ENCODE measurements around the gene ARHGAP15.
A peak's percentile ranks its signal among the peaks of the same experiment; 100 is the strongest.

Gene ARHGAP15

DNA sequence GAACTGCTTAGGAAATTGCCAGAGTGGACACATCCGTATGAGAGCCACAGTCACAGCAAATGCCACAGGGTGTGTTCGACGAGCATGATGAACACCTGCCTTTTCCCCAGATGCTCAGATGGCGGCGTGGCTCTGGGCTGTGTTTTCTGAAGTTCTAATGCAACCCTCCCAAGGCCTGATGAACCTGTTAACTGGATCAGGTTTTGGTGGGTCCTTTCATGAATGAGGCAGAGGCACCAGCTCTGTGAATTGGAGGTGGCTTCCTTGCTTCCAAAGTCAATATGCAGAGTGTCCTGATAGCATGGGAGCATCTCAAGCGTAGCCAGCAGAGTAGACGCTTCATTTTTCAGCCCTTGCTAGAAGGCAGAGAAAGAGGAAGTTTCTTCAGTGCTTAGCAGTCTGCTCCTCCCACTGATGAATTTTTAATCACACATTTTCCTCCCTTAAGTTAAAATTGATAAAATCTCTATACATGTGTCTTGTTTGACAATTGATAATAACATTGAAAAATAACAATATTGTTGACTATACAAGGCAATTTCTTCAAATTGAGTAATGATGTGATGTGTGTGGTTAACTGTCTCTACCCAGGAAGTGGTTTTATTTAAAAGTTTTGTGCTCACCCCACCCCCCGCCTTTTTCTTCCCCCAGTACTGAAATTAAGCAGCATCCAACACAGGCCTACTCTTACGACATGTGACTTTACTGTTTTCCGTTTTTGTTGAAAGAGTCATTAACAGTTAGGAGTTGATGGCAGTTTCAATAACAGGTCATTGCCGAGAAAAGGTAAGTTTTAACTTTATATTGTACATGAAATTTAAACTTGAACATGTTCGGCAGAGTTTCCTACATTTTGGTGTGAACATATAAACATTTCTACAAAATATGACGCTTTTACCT is at the start of gene ARHGAP15:
TSS of gene ARHGAP15 (plus strand) at position 739 of the 900 bp plus-strand sequence.
- no peak within 1 kb of the TSS for H3K4me3 ChIP-seq (replicated peaks in 1 of 2; ENCODE audit: low read depth in 2 of 2, low read length in 2 of 2)
- DNase-seq (ENCODE audit: low read depth in 2 of 2): no peak
- TF ChIP-seq, protein P1, sequence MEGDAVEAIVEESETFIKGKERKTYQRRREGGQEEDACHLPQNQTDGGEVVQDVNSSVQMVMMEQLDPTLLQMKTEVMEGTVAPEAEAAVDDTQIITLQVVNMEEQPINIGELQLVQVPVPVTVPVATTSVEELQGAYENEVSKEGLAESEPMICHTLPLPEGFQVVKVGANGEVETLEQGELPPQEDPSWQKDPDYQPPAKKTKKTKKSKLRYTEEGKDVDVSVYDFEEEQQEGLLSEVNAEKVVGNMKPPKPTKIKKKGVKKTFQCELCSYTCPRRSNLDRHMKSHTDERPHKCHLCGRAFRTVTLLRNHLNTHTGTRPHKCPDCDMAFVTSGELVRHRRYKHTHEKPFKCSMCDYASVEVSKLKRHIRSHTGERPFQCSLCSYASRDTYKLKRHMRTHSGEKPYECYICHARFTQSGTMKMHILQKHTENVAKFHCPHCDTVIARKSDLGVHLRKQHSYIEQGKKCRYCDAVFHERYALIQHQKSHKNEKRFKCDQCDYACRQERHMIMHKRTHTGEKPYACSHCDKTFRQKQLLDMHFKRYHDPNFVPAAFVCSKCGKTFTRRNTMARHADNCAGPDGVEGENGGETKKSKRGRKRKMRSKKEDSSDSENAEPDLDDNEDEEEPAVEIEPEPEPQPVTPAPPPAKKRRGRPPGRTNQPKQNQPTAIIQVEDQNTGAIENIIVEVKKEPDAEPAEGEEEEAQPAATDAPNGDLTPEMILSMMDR (IDR thresholded peaks at IDR 0.05; ENCODE audit: low read depth, low read length): no peak

DNA sequence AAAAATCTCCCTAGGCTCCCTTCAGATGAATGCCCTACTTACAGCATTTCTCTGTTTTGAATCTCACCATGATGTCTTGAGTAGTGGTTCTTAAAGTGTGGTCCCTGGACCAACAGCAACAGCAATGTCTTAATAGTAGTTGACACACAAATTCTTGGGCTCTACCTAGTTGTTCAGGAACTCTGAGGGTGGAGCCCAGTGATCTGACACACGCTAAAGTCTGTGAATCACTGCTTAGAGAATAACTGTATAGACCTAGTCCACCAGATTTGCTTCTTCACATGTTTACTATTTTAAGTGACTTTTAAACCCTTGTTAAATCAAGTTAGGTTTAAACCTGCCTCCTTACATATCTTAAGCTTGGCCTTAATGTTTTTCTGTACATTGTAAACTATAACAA is 47.6 kb upstream of the ARHGAP15 start:
- TF ChIP-seq, protein P1 (IDR thresholded peaks at IDR 0.05; ENCODE audit: low read depth, low read length): no peak

DNA sequence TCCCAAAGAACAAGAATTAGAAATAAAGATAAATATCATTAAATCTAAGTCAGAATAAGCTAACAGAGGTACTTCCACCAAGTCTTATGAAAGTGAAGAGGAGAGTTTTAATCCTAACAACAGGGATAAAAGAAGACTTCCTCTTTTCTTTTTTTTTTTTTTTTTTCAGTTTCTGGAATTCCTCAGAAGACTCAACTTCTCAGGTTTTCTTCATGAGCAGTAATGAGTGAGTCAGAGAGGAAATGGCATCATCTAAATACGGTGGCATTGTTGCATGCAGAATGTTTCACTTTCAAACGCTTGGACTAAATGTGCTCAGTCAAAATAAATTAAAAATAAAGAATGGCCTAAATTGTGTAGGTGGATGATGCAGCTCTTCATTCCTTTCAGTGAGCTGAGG is 45.6 kb upstream of the ARHGAP15 start:
- DNase-seq (ENCODE audit: low read depth in 2 of 2): peak; percentile 68 to 88

More for the DNA sequence above, 47.6 kb upstream of the ARHGAP15 start:
- DNase-seq (ENCODE audit: low read depth in 2 of 2): peak in 1 of 2 donors; percentile 21
- no peak overlapping the region for H3K4me3 ChIP-seq (replicated peaks in 1 of 2; ENCODE audit: low read depth in 2 of 2, low read length in 2 of 2)

DNA sequence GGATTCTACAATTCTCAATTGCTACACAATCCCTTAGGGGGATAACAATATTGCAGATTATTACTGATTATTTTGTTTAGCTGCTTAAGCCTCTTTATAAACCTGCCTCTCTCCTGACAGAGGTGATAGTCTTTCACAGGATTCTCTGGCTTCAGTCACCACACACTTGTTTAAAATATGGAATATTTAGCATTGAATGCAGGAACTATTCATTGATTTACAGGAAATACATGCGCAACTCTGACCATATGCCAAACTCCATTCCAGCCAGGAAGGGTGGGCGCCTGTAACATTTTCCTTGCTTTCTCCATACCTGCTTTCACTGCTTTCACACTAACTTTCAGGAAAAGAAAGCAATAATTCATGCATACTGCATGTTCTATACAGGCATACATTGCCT is 44.8 kb upstream of the ARHGAP15 start:
- no peak overlapping the region for H3K4me3 ChIP-seq (replicated peaks in 1 of 2; ENCODE audit: low read depth in 2 of 2, low read length in 2 of 2)

More for the DNA sequence above, 45.6 kb upstream of the ARHGAP15 start:
- TF ChIP-seq, protein P1 (IDR thresholded peaks at IDR 0.05; ENCODE audit: low read depth, low read length): no peak
- no peak overlapping the region for H3K4me3 ChIP-seq (replicated peaks in 1 of 2; ENCODE audit: low read depth in 2 of 2, low read length in 2 of 2)

DNA sequence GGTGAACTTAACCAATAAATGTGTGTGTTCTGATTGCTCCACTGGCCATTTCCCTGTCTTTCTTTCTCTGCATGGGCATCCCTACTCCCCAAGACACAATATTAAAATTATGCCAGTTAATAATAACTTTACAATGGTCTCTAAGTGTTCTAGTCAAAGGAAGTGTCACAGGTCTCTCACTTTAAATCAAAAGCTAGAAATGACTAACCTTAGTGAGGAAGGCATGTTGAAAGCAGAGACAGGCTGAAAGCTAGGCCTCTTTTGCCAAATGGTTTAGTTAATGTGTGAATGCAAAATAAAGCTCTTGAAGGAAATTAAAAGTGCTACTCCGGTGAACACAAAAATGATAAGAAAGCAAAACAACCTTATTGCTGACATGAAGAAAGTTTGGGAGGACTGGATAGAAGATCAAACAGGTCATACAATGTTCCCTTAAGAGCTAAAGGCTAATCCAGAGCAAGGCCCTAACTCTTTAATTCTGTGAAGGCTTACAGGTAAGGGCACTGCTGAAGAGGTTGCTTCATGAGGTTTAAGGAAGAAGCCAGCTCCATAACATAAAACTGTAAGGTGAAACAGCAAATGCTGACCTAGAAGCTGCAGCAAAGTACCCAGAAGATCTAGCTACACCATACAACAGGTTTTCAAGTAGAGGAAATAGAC is 44.0 kb upstream of the ARHGAP15 start:
- H3K4me3 ChIP-seq (replicated peaks in 1 of 2; ENCODE audit: low read depth in 2 of 2, low read length in 2 of 2): no peak overlapping the region
- TF ChIP-seq, protein P1 (IDR thresholded peaks at IDR 0.05; ENCODE audit: low read depth, low read length): no peak
- no peak for DNase-seq (ENCODE audit: low read depth in 2 of 2)

More for the DNA sequence above, 44.8 kb upstream of the ARHGAP15 start:
- no peak for DNase-seq (ENCODE audit: low read depth in 2 of 2)
- TF ChIP-seq, protein P1 (IDR thresholded peaks at IDR 0.05; ENCODE audit: low read depth, low read length): no peak

DNA sequence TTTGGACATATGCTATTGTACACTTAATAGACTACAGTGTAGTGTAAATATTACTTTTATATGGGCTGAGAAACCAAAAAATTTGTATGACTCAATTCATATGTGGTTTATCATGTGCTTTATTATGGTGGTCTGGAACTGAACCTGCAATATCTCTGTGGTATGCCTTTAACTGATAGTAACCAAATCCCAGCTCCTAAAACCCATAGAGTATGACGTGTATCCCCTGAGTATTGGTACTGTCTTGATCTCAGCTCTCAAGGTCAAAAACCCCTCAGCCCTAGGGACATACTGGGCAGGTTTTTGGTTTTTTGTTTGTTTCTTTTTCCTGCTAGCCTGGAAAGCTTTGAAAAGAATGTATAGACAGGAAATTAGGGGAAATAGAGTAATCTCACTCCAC is 42.2 kb upstream of the ARHGAP15 start:
- TF ChIP-seq, protein P1 (IDR thresholded peaks at IDR 0.05; ENCODE audit: low read depth, low read length): no peak
- no peak for DNase-seq (ENCODE audit: low read depth in 2 of 2)
- H3K4me3 ChIP-seq (replicated peaks in 1 of 2; ENCODE audit: low read depth in 2 of 2, low read length in 2 of 2): no peak overlapping the region

Data from cardiac fibroblast (primary cell).